ENCODE results near the gene TIGD3. TPM values are rescaled to one million over a fixed set of nuclear protein-coding genes. Genes with fewer than 3 reads are reported as not detected.

The TIGD3 gene
- total and polyA plus RNA-seq, 2 experiments from 2014 or later: 1.2 to 3.0 TPM

DNA sequence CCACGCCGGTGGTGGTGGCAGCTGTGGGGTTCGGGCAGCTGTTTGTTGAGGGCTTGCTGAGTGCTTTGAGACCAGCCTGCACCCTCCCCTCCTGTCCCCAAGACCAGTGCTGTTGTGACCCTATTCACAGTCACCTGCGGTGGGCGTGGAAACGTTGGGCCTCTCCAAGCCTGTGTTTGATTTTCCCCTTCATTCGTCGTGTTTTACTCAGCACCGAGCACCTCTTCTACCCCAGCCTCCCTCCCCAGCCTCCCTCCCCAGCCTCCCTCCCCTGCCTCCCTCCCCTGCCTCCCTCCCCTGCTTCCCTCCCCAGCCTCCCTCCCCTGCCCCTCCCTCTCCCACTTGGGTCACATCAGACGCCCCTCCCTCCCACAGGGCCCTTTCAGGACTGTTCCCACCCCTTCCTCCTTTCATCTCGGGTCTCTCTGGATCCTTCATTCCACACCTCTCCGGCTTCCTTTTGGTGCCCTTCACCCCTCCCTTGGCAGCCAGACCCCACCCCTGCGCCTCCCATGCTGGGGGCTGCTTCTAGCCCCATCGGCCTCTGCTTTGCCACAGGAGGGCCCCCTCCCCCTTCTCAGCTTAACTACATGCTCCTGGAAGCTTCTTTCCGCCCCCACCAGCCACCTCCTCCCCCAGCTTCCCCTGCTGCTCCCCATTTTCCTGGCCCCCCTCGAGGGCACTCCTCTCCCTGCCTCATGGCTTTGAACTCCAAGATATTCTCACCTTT, 46.7 kb downstream of the TIGD3 start:
- Histone ChIP-seq H3F3A (replicated peaks; ENCODE audit: low read depth) (no peaks in the 10 kb centered on the region), H3K27me3 (ENCODE audit: insufficient read depth) (no peaks in the 10 kb centered on the region), H3K36me3 (ENCODE audit: insufficient read depth) (no peaks in the 10 kb centered on the region), H4K20me1 (replicated peaks; ENCODE audit: insufficient read depth) (no peaks in the 10 kb centered on the region), H3K9me2 (ENCODE audit: insufficient read depth) (no peaks in the 10 kb centered on the region), H3K4me3 (no peak overlapping the region), H3K79me2 (replicated peaks; ENCODE audit: insufficient read depth) (no peaks in the 10 kb centered on the region), H3K4me2 (no peak overlapping the region), H2AFZ (no peak overlapping the region), H3K27ac (ENCODE audit: low read depth) (no peak overlapping the region), H3K4me1 (ENCODE audit: insufficient read depth) (0 out of 2 replicates have a peak, but pooled peaks cover 6% of the 10 kb centered on the region)
- Mint-ChIP-seq H3K27ac (no peak overlapping the region; the same call in 1 of the 2 replicates), H3K4me1 (peaks cover 10% of the 10 kb centered on the region), H3K9me3 (no peaks in the 10 kb centered on the region), H3K27me3 (ENCODE audit: insufficient read depth, low read depth, poor library complexity) (peaks cover 9% of the 10 kb centered on the region), H3K4me3 (peak overlapping the region; percentile 36; the same call in 1 of the 3 replicates), H3K36me3 (ENCODE audit: low read depth) (peaks cover 16% of the 10 kb centered on the region; the same call in 2 of the 3 replicates)
- DNase-seq (ENCODE audit: low spot score) (peak; percentile 49), ATAC-seq (peak; percentile 66)
- TF ChIP-seq, protein P1, sequence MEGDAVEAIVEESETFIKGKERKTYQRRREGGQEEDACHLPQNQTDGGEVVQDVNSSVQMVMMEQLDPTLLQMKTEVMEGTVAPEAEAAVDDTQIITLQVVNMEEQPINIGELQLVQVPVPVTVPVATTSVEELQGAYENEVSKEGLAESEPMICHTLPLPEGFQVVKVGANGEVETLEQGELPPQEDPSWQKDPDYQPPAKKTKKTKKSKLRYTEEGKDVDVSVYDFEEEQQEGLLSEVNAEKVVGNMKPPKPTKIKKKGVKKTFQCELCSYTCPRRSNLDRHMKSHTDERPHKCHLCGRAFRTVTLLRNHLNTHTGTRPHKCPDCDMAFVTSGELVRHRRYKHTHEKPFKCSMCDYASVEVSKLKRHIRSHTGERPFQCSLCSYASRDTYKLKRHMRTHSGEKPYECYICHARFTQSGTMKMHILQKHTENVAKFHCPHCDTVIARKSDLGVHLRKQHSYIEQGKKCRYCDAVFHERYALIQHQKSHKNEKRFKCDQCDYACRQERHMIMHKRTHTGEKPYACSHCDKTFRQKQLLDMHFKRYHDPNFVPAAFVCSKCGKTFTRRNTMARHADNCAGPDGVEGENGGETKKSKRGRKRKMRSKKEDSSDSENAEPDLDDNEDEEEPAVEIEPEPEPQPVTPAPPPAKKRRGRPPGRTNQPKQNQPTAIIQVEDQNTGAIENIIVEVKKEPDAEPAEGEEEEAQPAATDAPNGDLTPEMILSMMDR (conservative IDR thresholded peaks at IDR 0.05; ENCODE audit: low read depth in 2 of 2): peak in 1 of 2 experiments; percentile 35; a peak in 2 of 4 replicates
- TF ChIP-seq, protein P2, sequence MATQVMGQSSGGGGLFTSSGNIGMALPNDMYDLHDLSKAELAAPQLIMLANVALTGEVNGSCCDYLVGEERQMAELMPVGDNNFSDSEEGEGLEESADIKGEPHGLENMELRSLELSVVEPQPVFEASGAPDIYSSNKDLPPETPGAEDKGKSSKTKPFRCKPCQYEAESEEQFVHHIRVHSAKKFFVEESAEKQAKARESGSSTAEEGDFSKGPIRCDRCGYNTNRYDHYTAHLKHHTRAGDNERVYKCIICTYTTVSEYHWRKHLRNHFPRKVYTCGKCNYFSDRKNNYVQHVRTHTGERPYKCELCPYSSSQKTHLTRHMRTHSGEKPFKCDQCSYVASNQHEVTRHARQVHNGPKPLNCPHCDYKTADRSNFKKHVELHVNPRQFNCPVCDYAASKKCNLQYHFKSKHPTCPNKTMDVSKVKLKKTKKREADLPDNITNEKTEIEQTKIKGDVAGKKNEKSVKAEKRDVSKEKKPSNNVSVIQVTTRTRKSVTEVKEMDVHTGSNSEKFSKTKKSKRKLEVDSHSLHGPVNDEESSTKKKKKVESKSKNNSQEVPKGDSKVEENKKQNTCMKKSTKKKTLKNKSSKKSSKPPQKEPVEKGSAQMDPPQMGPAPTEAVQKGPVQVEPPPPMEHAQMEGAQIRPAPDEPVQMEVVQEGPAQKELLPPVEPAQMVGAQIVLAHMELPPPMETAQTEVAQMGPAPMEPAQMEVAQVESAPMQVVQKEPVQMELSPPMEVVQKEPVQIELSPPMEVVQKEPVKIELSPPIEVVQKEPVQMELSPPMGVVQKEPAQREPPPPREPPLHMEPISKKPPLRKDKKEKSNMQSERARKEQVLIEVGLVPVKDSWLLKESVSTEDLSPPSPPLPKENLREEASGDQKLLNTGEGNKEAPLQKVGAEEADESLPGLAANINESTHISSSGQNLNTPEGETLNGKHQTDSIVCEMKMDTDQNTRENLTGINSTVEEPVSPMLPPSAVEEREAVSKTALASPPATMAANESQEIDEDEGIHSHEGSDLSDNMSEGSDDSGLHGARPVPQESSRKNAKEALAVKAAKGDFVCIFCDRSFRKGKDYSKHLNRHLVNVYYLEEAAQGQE (IDR thresholded peaks at IDR 0.05; ENCODE audit: unreplicated experiment): no peak

DNA sequence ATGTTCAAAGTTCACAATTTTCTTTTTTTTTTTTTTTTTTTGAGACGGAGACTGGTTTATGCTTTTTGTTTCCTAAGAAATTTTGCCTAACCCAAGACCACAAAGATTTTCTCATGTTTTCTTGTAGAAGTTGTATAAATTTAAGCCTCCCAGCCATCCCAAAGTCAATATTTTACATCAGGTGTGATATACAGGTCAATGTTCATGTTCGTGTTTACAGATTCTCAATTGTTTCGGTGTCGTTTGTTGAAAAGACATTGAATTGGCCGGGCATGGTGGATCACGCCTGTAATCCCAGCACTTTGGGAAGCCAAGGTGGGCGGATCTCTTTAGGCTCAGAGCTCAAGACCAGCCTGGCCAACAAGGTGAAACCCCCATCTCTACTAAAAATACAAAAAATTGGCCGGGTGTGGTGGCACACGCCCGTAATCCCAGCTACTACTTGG, 47.3 kb downstream of the TIGD3 start:
- Histone ChIP-seq H3K4me2 (no peak overlapping the region), H3K36me3 (ENCODE audit: insufficient read depth) (no peaks in the 10 kb centered on the region), H3K27me3 (ENCODE audit: insufficient read depth) (no peaks in the 10 kb centered on the region), H3K27ac (ENCODE audit: low read depth) (no peak overlapping the region), H3K9me2 (ENCODE audit: insufficient read depth) (no peaks in the 10 kb centered on the region), H4K20me1 (replicated peaks; ENCODE audit: insufficient read depth) (no peaks in the 10 kb centered on the region), H3F3A (replicated peaks; ENCODE audit: low read depth) (no peaks in the 10 kb centered on the region), H3K4me3 (no peak overlapping the region), H2AFZ (no peak overlapping the region), H3K4me1 (ENCODE audit: insufficient read depth) (0 out of 2 replicates have a peak, but pooled peaks cover 6% of the 10 kb centered on the region), H3K79me2 (replicated peaks; ENCODE audit: insufficient read depth) (no peaks in the 10 kb centered on the region)
- Mint-ChIP-seq H3K27me3 (ENCODE audit: insufficient read depth, low read depth, poor library complexity) (peaks cover 9% of the 10 kb centered on the region), H3K27ac (no peak overlapping the region; the same call in 1 of the 2 replicates), H3K9me3 (no peaks in the 10 kb centered on the region), H3K36me3 (ENCODE audit: low read depth) (peaks cover 16% of the 10 kb centered on the region; the same call in 2 of the 3 replicates), H3K4me1 (peaks cover 10% of the 10 kb centered on the region), H3K4me3 (peak overlapping the region; percentile 36; the same call in 1 of the 3 replicates)
- ATAC-seq (no peak), DNase-seq (ENCODE audit: low spot score) (no peak)
- TF ChIP-seq, protein P3, sequence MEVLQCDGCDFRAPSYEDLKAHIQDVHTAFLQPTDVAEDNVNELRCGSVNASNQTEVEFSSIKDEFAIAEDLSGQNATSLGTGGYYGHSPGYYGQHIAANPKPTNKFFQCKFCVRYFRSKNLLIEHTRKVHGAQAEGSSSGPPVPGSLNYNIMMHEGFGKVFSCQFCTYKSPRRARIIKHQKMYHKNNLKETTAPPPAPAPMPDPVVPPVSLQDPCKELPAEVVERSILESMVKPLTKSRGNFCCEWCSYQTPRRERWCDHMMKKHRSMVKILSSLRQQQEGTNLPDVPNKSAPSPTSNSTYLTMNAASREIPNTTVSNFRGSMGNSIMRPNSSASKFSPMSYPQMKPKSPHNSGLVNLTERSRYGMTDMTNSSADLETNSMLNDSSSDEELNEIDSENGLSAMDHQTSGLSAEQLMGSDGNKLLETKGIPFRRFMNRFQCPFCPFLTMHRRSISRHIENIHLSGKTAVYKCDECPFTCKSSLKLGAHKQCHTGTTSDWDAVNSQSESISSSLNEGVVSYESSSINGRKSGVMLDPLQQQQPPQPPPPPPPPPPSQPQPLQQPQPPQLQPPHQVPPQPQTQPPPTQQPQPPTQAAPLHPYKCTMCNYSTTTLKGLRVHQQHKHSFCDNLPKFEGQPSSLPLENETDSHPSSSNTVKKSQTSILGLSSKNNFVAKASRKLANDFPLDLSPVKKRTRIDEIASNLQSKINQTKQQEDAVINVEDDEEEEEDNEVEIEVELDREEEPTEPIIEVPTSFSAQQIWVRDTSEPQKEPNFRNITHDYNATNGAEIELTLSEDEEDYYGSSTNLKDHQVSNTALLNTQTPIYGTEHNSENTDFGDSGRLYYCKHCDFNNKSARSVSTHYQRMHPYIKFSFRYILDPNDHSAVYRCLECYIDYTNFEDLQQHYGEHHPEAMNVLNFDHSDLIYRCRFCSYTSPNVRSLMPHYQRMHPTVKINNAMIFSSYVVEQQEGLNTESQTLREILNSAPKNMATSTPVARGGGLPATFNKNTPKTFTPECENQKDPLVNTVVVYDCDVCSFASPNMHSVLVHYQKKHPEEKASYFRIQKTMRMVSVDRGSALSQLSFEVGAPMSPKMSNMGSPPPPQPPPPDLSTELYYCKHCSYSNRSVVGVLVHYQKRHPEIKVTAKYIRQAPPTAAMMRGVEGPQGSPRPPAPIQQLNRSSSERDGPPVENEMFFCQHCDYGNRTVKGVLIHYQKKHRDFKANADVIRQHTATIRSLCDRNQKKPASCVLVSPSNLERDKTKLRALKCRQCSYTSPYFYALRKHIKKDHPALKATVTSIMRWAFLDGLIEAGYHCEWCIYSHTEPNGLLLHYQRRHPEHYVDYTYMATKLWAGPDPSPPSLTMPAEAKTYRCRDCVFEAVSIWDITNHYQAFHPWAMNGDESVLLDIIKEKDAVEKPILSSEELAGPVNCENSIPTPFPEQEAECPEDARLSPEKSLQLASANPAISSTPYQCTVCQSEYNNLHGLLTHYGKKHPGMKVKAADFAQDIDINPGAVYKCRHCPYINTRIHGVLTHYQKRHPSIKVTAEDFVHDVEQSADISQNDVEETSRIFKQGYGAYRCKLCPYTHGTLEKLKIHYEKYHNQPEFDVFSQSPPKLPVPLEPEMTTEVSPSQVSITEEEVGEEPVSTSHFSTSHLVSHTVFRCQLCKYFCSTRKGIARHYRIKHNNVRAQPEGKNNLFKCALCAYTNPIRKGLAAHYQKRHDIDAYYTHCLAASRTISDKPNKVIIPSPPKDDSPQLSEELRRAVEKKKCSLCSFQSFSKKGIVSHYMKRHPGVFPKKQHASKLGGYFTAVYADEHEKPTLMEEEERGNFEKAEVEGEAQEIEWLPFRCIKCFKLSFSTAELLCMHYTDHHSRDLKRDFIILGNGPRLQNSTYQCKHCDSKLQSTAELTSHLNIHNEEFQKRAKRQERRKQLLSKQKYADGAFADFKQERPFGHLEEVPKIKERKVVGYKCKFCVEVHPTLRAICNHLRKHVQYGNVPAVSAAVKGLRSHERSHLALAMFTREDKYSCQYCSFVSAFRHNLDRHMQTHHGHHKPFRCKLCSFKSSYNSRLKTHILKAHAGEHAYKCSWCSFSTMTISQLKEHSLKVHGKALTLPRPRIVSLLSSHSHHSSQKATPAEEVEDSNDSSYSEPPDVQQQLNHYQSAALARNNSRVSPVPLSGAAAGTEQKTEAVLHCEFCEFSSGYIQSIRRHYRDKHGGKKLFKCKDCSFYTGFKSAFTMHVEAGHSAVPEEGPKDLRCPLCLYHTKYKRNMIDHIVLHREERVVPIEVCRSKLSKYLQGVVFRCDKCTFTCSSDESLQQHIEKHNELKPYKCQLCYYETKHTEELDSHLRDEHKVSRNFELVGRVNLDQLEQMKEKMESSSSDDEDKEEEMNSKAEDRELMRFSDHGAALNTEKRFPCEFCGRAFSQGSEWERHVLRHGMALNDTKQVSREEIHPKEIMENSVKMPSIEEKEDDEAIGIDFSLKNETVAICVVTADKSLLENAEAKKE (CRISPR knock-in tag; IDR thresholded peaks at IDR 0.05): no peak
- TF ChIP-seq EZH2 (IDR thresholded peaks at IDR 0.05; ENCODE audit: low read depth, unreplicated experiment): no peak
- no peak for TF ChIP-seq JUNB (IDR thresholded peaks at IDR 0.05; ENCODE audit: unreplicated experiment)

Measured in GM23338 (cell line).